Stimulated activated CD8-positive, alpha-beta memory T cell treated with anti-CD3 and anti-CD28 coated beads, Interleukin-7, amount 100 ng/mL, for 4 hours (primary cell): ENCODE results near the gene VMO1.
A peak's percentile ranks its signal among the peaks of the same experiment; 100 is the strongest.

ENCODE experiments used
- DNase-seq, 2 donors: peaks; one replicate each; pipeline ENCODE4 v3.0.0-alpha.2; 2020; ENCODE audit warnings: low read depth in 2 of 2

VMO1 gene

GRCh38 chr17:4800462-4801196 is 14.5 kb upstream of the VMO1 start:
- no peak for DNase-seq

GRCh38 chr17:4796552-4796920 is 10.4 kb upstream of the VMO1 start:
- no peak for DNase-seq

- DNase-seq = no peak
Measured at GRCh38 chr17:4795168-4795567, 9.0 kb upstream of the VMO1 start.

- no peak for DNase-seq
Measured at GRCh38 chr17:4790705-4791088, 4.5 kb upstream of the VMO1 start.

- DNase-seq = peak; percentile 64 to 74
Measured at GRCh38 chr17:4789951-4790704, 4.0 kb upstream of the VMO1 start.

- no peak for DNase-seq
Measured at GRCh38 chr17:4789701-4789950, 3.5 kb upstream of the VMO1 start.

- DNase-seq = no peak
Measured at GRCh38 chr17:4788807-4789700, 2.9 kb upstream of the VMO1 start, which contains the start of gene GLTPD2. Gene GLTPD2, plus strand, starts transcription at chr17:4788964. Its CDS starts 48 bp downstream, at chr17:4789012.

GRCh38 chr17:4788159-4788806 is 2.1 kb upstream of the VMO1 start:
- DNase-seq = no peak

- no peak for DNase-seq
Measured at GRCh38 chr17:4786516-4786915, 352 bp upstream of the VMO1 start.

GRCh38 chr17:4785311-4786105 is 656 bp downstream of the VMO1 start:
- no peak for DNase-seq

- no peak for DNase-seq
Measured at GRCh38 chr17:4782652-4783051, 3.5 kb downstream of the VMO1 start.

- DNase-seq = no peak
Measured at GRCh38 chr17:4780325-4780955, 5.7 kb downstream of the VMO1 start.

GRCh38 chr17:4777969-4778760 is 8.0 kb downstream of the VMO1 start:
- no peak for DNase-seq

- DNase-seq = no peak
Measured at GRCh38 chr17:4772235-4772613, 13.9 kb downstream of the VMO1 start.

GRCh38 chr17:4771519-4772234 is 14.5 kb downstream of the VMO1 start, which contains the start of gene TM4SF5:
Gene TM4SF5, plus strand, starts transcription at chr17:4771886. Its CDS starts 37 bp downstream, at chr17:4771923.
- no peak for DNase-seq

- no peak for DNase-seq
Measured at GRCh38 chr17:4769628-4770027, 16.5 kb downstream of the VMO1 start.

GRCh38 chr17:4768298-4768697 is 17.9 kb downstream of the VMO1 start:
- DNase-seq = no peak

GRCh38 chr17:4766723-4767122 is 19.4 kb downstream of the VMO1 start:
- DNase-seq = no peak

- no peak for DNase-seq
Measured at GRCh38 chr17:4766201-4766600, 20.0 kb downstream of the VMO1 start.
